Activated CD4-positive, CD25-positive, alpha-beta regulatory T cell treated with anti-CD3 and anti-CD28 coated beads, Interleukin-2, amount 50 U/mL, for 16 hours (primary cell): Measurements from ENCODE around the gene IRS1.
"Not testable (repeated sequence)": the region's sequence is repeated elsewhere in the genome, so short reads cannot be mapped to it uniquely, and the experiment has no call there.

Source experiments
- DNase-seq: peaks from one replicate; pipeline ENCODE4 v3.0.0-alpha.2; 2020; ENCODE audit warnings: low read depth, low spot score

The IRS1 gene

GRCh38 chr2:226799211-226799975, at the start of gene IRS1:
TSS of gene IRS1 (minus strand) at chr2:226799820. CDS start at chr2:226798738, 1,082 bp downstream.
- DNase-seq = no peak

- no peak for DNase-seq
Measured at GRCh38 chr2:226849349-226849748, 49.7 kb upstream of the IRS1 start.

- no peak for DNase-seq
Measured at GRCh38 chr2:226847511-226847910, 47.9 kb upstream of the IRS1 start.

- DNase-seq = no peak
Measured at GRCh38 chr2:226847090-226847489, 47.5 kb upstream of the IRS1 start.

- no peak for DNase-seq
Measured at GRCh38 chr2:226845386-226846116, 45.9 kb upstream of the IRS1 start.

GRCh38 chr2:226843001-226843400, 43.4 kb upstream of the IRS1 start:
- not testable (repeated sequence) for DNase-seq

GRCh38 chr2:226839951-226840350, 40.3 kb upstream of the IRS1 start:
- no peak for DNase-seq

GRCh38 chr2:226839161-226839560, 39.5 kb upstream of the IRS1 start:
- DNase-seq = no peak

GRCh38 chr2:226838722-226839121, 39.1 kb upstream of the IRS1 start:
- DNase-seq = no peak

- no peak for DNase-seq
Measured at GRCh38 chr2:226837787-226838603, 38.4 kb upstream of the IRS1 start.

- DNase-seq = no peak
Measured at GRCh38 chr2:226837334-226837733, 37.7 kb upstream of the IRS1 start.

GRCh38 chr2:226836548-226836885, 36.9 kb upstream of the IRS1 start:
- DNase-seq = no peak

GRCh38 chr2:226835796-226836547, 36.4 kb upstream of the IRS1 start, which contains the start of gene RHBDD1:
TSS of gene RHBDD1 (plus strand) at chr2:226836054. CDS start at chr2:226864694, 28,640 bp downstream.
- peak; percentile 88 for DNase-seq

GRCh38 chr2:226835420-226835795, 35.8 kb upstream of the IRS1 start:
- DNase-seq = no peak

GRCh38 chr2:226834880-226835279, 35.3 kb upstream of the IRS1 start:
- DNase-seq = not testable (repeated sequence)

- no peak for DNase-seq
Measured at GRCh38 chr2:226832061-226832460, 32.4 kb upstream of the IRS1 start.

- DNase-seq = no peak
Measured at GRCh38 chr2:226831266-226831665, 31.6 kb upstream of the IRS1 start.

GRCh38 chr2:226829721-226830631, 30.4 kb upstream of the IRS1 start:
- no peak for DNase-seq

- DNase-seq = no peak
Measured at GRCh38 chr2:226828191-226828590, 28.6 kb upstream of the IRS1 start.

GRCh38 chr2:226825056-226825455, 25.4 kb upstream of the IRS1 start:
- no peak for DNase-seq
